Measurements from ENCODE around the gene SLC45A2.
A peak's percentile ranks its signal among the peaks of the same experiment; 100 is the strongest.
"Not testable (repeated sequence)": the region's sequence is repeated elsewhere in the genome, so short reads cannot be mapped to it uniquely, and the experiment has no call there.

Gene SLC45A2

DNA sequence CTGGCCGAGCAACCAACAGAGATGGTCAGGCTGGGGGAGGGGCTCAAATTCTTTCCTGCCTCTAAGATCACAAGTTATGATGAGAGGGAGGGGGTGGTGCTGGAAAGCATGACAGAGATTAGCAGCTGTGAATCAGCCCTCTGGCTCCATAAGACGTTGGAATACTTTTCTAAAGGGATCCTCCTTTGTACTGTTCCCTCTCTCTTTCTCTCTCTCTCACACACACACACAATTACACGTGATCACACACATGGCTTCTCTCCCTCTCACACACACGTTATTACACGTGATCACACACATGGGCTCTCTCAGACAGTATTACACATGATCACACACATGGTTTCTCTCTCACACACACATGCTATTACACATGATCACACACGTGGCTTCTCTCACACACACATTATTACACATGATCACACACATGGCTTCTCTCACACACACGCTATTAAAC, at the start of gene SLC45A2:
Gene SLC45A2, minus strand, starts transcription at position 23 of the 454 bp plus-strand sequence. CDS start 110 bp downstream, outside the sequence.
- no peak for DNase-seq

- no peak for DNase-seq
Observed at GRCh38 chr5:34031966-34032365, 47.5 kb upstream of the SLC45A2 start.

- no peak for DNase-seq
Observed at GRCh38 chr5:34031117-34031516, 46.6 kb upstream of the SLC45A2 start.

GRCh38 chr5:34030585-34030984, 46.1 kb upstream of the SLC45A2 start:
- DNase-seq, result not testable (repeated sequence)

DNA sequence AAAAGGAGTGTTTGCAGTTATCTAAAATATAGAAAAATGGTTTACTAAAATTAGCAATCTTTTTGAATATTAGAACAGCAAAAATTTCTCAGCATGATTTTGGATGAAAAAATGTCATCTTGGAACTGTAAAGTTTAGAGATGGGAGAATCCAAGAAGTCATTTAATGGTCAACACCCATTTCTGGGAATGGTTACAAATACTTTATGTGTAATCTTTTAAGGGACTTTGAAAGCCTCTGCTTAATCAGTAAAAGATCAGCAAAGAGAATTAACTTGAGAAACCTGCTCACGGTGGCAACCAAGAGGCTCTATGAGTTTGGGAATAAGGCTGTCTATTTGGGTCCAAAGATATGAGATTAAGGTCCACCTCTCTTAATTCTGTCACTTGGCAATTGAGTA, 45.6 kb upstream of the SLC45A2 start:
- DNase-seq, result no peak

DNA sequence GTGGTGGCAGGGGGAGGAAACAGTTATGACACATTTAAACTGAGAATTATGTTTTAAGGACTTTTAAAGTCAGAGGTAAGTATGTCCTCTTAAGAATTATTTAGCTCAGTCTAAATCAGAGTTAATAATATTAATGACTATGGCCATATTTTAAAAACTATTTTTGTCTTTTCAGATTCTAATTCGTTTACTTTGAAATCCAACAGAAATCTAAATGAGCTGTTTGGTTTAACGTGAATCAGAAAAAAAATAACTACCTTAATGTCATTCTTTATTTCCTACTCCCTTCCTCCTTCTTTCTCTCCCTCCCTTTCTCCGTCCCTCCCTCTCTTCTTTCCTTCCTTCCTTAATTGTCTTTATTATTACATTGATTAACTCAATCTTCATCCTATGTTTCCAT, 43.9 kb upstream of the SLC45A2 start:
- DNase-seq, result no peak

DNA sequence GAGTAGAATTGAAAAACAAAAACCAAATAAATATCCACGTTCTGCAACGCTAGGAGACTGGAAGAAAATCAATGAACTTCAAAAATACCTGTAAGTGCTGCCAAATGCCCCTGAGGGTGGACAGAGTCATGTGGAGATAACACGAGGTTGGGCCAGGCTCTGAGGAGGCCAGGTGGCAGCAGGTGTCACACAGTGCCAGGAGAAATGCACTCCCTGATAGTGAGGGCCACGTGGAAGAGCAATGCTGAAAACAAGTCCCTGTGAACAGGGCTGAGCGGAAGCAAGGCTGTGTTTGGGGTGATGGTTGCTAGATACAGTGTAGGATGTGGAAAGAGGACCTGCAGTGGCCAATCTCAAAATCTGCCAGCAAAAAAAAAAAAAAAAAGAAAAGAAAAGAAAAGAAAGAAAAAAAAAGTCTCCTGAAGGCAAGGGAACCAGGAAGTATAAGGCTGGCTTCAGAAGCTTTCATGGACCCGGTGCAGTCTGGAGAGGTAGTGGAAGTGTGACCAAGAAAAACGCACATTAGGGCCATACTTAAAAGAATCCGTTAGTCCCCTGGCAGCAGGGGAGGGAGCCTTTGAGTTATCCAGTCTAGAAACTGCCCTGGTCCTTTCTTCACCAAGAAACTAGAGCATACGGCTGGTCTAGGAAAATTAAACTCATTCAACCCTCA, 41.7 kb upstream of the SLC45A2 start:
- DNase-seq, result no peak

GRCh38 chr5:34022121-34022705, 37.7 kb upstream of the SLC45A2 start:
- DNase-seq, result no peak

- DNase-seq, result no peak
Observed at GRCh38 chr5:34021334-34021733, 36.8 kb upstream of the SLC45A2 start.

- DNase-seq, result no peak
Observed at GRCh38 chr5:34020726-34021125, 36.2 kb upstream of the SLC45A2 start.

GRCh38 chr5:34017254-34017653, 32.8 kb upstream of the SLC45A2 start:
- DNase-seq, result no peak

DNA sequence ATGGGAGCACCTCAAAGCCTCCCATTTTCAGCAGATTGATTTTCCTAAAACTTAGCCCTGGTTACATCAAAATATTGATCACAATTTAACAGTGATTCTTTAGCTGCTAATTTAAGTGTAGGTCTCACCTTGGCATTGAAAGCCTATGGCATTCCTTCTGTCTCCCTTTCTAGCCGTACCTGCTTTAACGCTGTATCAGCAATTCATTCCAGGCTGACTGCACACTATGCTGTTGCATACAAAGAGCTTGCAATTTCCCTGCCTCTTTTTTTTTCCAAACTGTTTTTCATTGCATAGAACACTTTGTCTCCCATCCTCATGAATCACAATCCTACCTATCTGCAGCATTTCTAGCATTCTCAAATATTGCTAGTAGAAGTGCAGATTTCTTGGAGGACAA, 32.3 kb upstream of the SLC45A2 start:
- no peak for DNase-seq

DNA sequence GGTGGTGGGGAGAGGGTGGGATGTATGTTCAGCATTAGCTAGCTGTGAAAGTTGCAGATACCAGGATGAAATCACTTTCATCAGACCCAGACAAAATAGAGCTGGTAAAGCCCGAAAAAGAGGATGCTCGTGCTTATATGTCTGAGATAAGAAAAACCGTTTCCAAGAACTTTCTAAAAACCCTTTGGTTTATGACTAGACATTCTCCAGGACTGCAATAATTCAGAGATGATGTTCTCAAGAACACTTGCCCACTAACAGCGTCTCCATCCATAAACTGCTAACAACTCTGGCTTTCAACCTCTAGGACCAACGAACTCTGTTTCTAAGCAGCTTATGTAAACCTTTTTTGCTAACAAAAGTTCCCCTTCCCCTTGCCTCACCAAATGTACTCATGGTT, 31.7 kb upstream of the SLC45A2 start:
- DNase-seq, result no peak

- no peak for DNase-seq
Observed at GRCh38 chr5:34015120-34015822, 30.8 kb upstream of the SLC45A2 start.

DNA sequence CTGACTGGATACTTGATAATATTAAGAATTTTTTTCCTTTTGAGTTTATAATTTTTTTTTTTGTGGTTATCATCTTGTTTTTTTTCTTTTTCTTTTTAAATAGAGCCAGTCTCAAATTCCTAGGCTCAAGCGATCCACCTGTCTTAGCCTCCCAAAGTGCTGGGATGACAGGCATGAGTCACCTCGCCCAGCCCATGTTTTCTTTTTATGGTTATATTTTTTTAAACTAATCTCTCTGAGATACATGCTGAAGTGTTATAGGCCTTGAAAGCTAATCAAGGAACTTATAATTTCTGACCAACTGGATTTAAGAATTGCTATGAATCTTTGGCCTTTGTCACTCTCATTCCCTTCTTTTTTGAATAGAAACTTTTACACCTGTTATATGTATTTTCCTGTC, 30.1 kb upstream of the SLC45A2 start:
- DNase-seq, result no peak

- no peak for DNase-seq
Observed at GRCh38 chr5:34013547-34013946, 29.1 kb upstream of the SLC45A2 start.

DNA sequence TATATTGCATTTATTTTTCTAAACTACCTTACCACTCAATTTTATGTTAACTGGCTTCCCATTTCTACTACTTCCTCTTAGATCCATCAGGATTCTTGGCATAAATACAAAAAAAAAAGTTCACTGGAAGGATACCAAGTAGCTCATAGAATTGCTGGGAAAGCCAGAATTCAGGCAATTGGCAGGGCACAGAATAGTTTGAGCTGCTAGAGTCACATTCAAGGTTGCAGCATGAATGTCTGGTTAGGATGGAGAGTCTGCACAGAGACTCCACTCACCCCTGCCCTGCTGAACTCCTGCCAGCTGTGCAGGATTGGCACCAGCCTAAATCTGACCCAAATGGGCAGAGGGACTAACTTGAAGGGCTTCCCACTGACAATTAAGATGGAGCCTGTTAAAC, 28.3 kb upstream of the SLC45A2 start:
- DNase-seq, result no peak

- no peak for DNase-seq
Observed at GRCh38 chr5:34011536-34011935, 27.0 kb upstream of the SLC45A2 start.

GRCh38 chr5:34010146-34010545, 25.7 kb upstream of the SLC45A2 start:
- not testable (repeated sequence) for DNase-seq

- no peak for DNase-seq
Observed at GRCh38 chr5:34009610-34010009, 25.1 kb upstream of the SLC45A2 start.

DNA sequence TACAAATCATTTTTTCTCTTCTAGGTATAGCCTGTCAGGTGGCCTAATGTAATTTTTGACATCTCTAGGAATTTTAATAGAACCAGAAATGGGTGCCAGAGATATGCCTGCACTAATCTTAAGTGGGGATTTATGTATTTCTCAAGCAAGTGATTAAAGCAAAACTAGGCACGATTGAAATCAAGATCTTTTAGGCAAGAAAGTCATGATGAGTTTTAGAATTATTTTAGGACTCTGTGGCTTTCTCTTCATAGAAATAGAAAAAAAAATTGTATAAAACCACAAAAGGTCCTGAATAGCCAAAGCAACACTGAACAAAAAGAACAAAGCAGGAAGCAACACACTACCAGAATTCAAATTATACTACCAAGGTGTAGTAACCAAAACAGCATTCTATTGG, 24.3 kb upstream of the SLC45A2 start:
- no peak for DNase-seq

- DNase-seq, result peak; percentile 92
Observed at GRCh38 chr5:34007621-34008600, 23.4 kb upstream of the SLC45A2 start, which contains the start of gene AMACR. TSS of gene AMACR (minus strand) at chr5:34008050. CDS start at chr5:34008019, 31 bp downstream.

DNA sequence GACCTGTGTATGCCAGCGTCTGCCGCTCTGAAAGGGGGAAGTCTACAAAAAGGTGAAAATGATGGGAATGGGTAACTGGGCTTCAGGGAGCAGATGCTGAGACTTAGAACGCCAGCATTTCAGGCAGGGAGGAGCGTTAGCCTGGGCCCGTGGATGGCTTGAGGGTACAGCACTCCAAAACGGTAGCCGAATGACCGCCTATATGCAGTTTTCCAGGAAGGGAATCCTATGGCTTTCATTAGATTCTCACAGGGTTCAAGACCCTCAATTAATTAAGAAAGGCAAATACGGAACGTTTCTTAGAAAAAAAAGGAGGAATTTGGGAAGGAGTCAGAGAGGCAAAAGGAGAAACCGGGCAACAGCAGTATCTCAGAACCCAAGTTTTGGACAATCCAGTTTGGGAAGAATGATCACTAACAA, 22.7 kb upstream of the SLC45A2 start:
- DNase-seq, result no peak

Measured in inflammatory macrophage treated with lipopolysaccharide for 4 hours (primary cell).